GM21528 (cell line): ENCODE measurements around the gene TMEM164.
"Not testable (repeated sequence)": the region's sequence is repeated elsewhere in the genome, so short reads cannot be mapped to it uniquely, and the experiment has no call there.

ENCODE experiments used
- ATAC-seq: cut with Tn5 transposase; IDR thresholded peaks from one replicate; pipeline ENCODE4 v1.9.1; 2021; ENCODE audit warnings: mild to moderate bottlenecking, moderate library complexity; ENCODE audit not compliant: unreplicated experiment, low FRiP score

Gene TMEM164

DNA sequence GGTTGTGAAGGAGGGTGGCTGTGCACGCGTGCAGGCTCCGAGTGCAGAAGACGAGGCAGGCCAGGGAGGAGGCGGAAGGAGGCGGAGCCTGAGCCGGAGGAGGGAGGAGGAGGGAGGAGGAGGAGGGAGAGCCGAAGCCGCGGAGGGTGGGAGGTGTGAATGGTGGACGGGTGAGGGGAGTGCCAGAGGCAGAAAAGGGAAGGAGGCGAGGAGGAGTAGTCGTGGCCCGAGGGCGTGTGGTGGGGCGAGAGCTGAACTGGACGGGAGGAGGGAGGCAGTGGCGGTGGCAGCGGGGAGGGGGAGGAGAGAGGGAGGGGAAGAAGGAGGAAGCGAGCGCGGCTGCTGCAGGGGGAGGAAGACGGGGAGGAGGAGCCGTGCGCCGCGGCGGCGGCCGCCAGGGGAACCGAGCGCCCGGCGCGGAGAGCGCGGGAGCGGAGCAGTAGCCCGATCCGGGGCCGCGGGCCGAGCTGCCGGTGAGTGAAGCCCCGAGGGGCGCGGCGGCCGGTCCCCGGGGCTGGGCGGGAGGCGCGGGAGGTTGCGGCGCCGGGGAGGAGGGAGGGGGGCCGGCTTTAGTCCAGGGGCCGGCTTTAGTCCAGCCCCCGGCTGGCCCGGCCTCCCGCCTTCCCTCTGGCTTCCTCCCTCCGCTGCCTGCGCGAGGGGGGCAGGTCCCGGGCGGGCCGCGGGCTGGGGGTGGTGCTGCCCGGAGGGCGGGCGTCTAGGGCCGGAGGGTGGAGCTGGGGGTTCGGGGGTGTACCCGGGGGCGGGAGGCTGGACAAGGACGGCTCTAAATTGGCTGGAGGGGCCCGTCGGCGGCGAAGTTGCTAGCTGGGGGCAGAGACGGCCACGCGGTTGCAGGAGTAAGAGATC, at the start of gene TMEM164:
Gene TMEM164, plus strand, starts transcription at position 815 of the 867 bp plus-strand sequence. CDS start 661 bp downstream, outside the sequence.
- ATAC-seq = peak; percentile 81

DNA sequence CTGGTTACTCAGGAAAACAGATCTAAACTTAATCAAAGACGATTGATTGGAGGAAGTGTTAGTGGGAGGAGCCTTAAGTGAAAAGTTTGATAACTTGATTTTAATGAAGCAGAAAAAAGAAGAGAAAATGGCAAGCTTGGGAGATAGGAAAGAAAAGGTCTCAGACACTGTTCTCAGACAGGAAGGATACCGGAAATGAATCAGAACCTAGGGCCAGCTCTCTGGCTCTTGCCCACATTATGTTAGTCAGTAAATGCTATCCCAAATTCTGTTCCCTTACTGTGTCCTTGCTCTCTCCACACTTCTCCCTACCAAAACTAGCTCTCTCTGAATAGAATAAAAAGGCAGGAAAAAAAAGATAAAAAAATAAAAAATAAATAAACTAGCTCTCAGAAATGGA, 48.6 kb upstream of the TMEM164 start:
- ATAC-seq = no peak

DNA sequence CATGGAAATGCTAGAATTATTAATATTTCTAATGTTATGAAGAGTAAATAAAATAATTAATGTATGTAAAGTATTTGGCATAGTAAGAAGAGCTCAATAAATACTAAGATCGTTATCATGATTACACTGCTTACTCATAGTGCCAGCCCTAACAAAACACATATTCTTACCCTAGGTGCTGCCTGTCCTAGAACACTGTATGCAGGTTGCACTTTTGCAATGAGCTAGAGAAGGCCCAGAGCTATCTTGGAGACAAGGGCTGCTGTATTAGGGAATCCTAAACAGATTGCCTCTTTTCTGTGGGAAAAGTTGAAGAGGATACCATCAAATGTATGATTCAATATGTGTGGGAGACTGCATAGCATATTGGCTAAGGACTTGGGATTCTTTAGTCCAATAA, 48.0 kb upstream of the TMEM164 start:
- ATAC-seq = no peak

DNA sequence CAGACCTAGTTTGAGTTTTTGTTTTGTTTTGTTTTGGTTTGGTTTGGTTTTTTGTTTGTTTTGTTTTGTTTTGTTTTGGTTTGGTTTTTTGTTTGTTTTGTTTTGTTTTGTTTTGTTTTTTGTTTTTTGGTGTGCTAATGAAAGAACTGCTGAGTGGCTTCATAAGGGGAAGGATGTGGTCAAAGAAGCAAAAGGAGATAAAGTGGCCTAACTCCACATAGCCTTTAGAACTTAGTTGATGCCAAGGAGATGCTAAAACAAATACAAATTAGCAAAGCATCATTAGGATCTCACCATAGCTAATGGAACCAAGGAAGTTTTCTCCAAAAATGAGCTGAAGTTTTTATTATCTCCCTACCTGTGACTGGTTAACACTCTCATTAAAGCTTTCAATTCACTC, 44.6 kb upstream of the TMEM164 start:
- ATAC-seq = no peak

DNA sequence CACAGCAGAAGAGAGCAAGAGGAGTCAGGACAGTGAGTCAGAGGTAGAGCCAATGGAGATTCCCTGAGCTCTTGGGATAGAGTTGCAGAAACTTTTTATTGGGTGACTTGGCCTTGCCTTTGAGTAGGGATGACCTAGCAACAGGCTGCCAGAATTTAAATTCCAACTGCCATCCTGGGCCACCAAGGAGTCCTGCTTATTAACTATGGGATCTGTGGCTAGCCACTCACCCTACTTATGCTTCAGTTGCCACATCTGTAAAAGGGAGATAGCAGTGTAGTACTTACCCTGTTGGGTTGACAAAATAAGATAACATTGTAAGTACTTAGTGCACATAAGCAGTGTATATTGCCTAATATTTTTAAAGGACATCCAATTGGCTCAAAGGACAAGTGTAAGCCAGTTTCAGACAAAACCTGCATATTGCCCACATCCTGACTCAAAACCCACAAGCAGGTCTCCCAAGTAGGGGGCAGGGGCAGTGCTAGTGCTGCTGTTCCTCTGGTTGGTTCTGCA, 43.5 kb upstream of the TMEM164 start:
- no peak for ATAC-seq

DNA sequence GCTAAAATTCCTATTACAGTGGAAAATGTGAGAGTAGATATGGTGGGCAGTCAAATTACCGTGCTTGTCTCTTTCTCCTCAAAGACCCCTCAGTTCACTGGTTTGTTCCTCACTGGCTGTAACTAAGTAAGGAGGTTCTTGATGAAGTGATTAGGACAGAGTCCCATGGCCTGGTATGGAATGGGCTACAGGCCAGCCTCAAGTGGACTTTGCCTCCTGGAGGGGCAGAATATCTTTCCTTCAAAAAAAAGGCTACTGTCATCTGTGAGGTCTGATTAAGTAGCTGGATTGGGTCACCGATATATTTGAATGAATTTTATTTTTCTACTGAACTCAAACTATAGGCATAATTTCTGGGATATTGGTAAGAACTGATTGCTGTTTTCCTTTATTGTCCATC, 38.5 kb upstream of the TMEM164 start:
- no peak for ATAC-seq

DNA sequence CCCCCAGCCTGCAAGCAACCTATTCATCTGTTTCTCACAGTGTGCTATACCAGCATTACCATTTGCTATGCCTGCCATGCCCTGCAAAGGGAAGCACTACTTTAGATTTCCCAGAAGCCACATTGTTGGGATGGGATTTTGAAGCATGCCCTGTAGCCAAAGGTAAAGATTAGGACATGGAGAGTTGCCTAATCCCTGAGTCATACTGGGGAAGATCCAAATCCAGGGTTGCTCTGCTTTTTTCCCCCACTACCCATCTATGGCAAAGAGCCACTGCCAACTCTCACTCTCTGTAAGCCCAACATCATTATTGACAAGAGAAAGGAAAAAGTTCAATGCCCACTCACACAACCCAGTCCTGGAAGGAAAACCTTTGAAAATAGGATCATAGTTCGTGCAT, 36.7 kb upstream of the TMEM164 start:
- ATAC-seq = no peak

DNA sequence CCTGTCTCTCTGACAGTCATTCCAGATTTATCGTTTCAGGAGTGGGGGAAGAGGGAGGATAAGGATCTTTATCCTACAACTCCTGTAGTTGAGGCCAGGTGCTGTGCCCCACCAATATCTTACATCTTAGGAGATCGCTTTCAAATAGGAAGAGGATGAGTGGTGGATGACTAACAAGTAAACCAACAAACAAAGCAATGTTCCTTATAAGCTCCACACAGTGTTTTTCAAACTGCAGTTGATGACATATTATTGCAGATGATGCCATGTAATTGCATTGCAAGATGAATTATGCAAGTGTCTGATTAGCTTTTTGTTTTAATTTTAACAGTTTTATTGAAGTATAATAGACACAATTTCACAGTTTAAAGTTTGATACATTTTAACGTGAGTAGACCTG, 35.8 kb upstream of the TMEM164 start:
- ATAC-seq = no peak

DNA sequence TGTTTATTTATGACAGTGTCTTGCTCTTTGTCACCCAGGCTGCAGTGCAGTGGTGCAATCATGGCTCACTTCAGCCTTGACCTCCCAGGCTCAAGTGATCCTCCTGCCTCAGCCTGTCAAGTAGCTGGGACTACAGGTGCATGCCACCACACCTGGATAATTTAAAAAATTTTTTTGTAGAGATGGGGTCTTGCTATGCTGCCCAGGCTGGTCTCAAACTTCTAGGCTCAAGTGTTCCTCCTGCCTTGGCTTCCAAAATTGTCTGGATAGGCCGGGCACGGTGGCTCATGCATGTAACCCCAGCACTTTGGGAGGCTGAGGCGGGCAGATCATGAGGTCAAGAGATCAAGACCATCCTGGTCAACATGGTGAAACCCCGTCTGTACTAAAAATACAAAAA, 32.1 kb upstream of the TMEM164 start:
- ATAC-seq = not testable (repeated sequence)

DNA sequence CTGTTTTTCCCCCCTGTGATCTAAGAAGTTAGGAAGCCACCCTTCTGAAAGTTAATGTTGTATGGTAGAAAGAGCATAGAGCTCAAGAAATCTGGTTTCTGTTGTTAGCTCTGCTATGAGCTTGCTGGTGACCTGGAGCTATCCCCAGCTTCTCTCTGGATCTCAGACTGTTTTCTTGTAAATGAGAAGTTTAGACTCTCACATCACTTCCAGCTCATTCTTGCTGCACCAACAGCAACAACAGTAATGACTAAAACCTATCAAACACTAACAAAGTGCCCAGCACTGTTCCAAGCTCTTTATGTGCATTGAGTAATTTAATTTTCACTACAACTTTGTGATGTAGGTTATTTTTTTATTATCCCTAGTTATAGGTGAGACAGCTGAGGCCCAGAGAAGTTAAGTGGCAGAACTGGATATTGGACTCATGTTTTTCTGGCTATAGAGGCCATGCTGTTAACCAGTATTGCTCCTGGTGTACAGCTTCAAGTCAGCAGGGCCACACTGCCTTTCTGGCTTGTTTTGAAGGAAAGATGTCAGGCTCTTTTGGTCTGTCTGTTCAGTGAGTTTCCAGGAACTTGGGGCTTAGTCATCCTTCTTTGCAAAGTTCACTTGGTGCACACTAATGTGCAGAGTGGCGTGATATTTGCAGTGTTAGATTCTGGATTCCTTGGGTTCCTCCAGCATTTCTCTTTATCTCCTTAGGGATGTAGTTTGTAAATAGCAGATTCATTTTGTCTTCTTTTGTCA, 27.8 kb upstream of the TMEM164 start:
- no peak for ATAC-seq

DNA sequence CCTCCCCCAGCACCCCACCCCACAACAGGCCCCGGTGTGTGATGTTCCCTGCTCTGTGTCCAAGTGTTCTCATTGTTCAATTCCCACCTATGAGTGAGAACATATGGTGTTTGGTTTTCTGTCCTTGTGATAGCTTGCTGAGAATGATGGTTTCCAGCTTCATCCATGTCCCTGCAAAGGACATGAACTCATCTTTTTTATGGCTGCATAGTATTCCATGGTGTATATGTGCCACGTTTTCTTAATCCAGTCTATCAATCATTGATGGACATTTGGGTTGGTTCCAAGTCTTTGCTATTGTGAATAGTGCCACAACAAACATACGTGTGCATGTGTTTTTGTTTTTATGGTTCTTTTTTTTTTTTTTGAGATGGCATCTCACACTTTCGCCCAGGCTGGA, 17.7 kb upstream of the TMEM164 start:
- ATAC-seq = not testable (repeated sequence)

DNA sequence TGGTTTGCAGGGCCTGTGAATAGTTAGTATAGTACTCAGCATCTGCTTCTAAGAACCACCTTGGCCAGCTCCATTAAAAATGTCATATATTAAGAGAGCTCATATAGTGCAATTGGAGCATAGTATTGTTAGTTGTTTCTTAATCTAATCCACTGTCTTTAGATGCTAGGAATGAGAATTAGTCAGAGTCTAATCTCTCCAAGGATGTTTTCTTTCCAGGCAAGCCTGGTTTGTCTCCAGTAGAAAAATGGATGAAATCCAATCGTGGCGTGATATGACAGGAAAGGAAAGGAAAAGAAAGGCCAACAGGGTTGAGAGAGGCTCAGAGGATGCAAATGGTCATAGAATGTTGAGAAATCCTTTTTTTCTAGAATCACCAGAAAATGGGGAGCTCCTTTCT, 15.0 kb upstream of the TMEM164 start:
- ATAC-seq = no peak

DNA sequence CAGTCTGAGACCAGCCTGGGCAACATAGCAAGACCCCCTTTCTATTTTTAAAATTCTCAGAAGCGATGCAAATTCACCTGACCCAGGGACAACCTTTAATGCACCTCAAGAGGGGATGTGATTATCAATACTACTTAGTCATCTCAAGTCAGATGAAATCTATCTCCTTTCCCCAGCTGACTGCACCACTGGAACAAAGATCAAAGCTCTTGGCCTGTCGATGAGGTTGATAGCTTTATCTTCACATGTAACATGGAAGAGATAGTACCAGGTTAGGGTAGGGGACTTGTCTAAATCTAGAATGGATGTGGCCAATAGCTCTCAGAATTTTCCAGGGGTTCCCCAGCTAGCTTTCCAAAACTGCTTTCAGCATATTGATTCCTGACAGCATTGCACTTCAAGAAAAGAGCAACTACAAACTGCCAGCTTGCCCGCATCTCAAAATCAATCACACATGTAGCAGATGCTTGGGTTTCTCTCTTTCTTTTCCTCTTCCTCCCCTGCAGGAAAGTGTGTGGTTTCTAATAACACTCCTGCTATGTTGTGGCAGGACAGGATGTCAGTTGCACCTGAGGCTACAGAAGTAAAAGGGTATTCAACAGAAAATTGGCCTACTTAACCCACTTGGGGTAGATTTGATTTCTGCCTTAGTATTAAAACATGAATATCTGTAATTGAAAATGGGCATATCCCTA, 12.2 kb upstream of the TMEM164 start:
- ATAC-seq = no peak

DNA sequence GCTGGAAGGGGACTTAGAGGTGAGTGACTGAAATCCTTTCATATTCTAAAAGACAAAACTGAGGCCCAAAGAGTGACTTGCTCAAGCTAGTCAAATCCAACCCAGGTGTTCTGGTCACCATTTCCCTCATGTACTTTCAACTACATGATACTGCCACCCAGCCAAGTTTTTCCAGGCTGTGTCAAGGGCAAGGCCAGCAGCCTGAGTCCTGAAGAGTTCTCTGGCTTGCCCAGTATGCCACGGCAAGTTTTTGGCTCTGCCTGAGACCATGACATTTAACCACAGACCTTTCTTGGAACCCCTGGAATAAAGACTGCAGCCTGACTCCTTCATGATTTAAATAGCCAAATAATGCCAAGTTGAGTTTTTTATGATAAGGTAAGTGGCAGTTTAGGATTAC, 10.7 kb upstream of the TMEM164 start:
- no peak for ATAC-seq

DNA sequence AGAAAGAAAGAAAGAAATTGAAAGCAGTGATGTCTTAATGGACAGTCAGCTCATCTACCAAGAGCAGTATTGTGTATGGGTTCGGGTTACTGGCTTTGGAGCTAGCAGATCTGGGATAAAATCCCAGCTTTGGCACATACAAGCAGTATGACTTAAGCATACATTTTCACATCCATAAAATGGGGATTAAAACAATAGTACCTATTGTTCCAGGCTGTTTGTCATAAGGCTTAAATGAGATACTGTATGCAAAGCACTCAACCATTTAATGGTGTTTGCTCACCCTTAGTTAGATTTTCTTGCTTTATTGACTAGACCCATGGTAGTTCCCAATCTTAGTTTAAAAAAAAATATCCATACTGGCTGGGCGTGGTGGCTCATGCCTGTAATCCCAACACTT, 7.8 kb upstream of the TMEM164 start:
- ATAC-seq = no peak

DNA sequence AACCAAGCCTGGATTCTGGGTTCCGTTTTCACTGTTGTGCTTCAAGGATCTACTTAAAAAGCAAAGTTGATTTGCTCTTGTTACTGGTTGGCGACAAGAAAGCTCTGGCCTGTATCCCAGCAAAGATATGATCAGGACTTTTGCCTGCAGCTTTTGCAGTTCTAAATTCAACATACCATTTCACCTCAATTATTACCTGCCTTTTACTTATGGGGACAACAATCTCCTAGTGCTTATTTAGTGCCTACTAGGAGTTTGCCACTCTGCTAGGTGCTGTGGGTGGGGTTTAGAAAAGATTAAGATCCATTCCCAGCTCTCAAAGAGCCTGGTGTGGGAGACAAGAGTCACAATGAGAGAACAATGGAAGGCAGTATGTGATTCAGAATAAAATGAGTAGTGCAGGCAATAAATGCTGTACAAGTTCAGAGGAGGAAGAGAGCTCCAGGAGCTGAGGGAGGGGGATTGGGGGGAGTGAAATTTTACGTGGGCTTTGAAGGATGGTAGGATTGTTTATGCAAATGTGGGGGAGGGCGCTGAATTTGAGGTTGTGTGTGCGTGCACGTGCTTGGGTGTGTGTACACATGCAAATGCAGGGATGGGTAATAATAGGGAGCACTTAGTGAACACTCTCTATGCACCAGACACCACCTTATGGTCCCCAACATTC, 5.0 kb upstream of the TMEM164 start:
- ATAC-seq = no peak

DNA sequence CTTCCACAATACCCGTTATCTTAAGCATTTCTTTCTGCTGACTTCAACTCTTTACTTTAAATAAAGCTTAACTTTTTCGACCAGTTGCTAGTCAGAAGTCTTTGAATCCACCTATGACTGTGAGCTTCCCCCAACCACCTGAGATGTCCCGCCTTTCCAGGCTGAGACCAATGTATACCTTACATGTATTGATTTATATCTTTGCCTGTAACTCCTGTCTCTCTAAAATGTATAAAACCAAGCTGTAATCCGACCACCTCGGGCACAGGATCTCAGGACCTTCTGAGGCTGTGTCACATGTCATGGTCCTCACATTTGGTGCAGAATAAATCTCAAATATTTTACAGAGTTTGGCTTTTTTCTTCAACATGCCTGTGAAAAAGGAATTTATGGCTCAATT, 2.9 kb upstream of the TMEM164 start:
- no peak for ATAC-seq

DNA sequence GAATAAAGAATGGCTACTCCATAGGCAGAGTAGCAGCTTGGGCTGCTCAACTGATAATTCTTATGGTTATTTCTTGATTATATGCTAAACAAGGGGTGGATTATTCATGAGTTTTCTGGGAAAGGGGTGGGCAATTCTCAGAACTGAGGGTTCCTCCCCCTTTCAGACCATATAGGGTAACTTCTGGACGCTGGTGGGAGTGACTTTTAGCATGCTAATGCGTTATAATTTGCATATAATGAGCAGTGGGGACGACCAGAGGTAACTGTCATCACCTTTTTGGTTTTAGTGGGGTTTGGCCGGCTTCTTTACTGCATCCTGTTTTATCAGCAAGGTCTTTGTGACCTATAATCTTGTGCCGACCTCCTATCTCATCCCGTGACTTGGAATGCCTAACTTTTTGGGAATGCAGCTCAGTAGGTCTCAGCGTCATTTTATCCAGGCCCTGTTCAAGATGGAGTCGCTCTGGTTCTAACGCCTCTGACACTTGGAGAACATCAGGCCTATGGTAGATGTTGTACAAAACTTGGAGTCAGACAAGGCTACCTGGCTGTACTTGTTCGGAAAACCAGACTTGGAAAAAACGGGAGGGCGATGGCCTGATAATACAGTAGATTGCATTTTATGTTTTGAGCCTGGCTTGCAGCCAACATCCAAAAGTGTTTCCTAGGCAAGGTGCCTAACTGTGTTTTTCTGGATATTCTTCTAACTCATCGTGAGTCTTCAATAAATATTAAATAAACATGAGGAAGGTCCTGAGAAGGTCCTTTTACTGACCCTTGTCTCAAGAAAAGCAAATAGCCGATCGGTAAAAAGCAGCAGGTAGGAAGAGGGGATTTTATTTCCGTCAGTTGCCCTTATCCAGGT, 1.8 kb upstream of the TMEM164 start:
- no peak for ATAC-seq

DNA sequence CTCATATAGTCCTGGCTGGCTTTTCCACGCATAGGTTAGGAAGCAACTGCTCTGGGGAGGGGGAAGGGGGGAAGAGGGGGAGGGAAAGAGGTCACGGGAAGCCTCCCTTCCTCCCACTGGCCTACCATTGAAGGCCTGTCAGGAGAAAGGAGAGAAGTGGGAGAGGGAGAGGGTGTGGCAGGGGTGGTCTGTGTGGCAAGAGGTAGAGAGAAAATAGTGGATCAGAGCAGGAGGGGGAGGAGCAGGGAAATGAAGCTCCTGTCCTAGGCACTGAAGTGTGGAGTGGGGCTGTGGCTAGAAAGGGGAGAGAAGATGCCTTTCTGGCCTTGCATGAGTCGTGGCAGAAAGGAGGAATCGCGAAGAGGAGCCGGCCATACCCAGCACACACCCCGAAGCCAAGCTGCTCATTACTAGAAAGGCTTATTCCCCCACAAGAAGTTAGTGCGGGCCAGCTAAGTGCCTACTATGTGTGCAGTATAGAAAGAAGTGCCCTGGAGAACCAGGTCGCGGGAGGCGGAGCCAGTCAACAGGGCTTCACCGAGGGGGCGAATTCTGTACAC, 1.1 kb upstream of the TMEM164 start:
- peak; percentile 24 for ATAC-seq
